ENCODE measurements around the gene RRP15.

The RRP15 gene

DNA sequence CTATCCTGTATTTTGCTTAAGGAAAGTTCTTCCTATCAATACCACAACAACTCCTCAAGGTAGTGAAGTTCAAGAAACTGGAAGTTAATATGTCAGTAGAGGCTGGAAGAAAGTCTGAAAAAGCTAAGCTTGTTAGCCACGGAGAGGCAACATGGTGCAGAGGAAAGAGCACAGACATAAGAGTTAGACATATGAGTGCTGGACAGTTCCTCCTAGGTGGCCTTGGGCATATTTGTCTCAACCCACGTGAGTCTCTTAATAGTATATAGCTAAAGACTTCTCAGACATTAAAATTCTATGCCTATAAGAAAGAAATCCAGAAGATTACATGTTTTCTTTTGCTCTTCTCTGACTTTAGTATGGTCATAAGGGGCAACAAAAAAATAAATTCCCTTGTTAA, 22.8 kb upstream of the RRP15 start:
- Histone ChIP-seq H3K4me3 (ENCODE audit: low read depth, low read length) (no peak overlapping the region), H3K36me3 (replicated peaks) (no peaks in the 10 kb centered on the region), H3K27me3 (replicated peaks) (no peaks in the 10 kb centered on the region), H3K27ac (no peak overlapping the region)
- TF ChIP-seq, protein P1, sequence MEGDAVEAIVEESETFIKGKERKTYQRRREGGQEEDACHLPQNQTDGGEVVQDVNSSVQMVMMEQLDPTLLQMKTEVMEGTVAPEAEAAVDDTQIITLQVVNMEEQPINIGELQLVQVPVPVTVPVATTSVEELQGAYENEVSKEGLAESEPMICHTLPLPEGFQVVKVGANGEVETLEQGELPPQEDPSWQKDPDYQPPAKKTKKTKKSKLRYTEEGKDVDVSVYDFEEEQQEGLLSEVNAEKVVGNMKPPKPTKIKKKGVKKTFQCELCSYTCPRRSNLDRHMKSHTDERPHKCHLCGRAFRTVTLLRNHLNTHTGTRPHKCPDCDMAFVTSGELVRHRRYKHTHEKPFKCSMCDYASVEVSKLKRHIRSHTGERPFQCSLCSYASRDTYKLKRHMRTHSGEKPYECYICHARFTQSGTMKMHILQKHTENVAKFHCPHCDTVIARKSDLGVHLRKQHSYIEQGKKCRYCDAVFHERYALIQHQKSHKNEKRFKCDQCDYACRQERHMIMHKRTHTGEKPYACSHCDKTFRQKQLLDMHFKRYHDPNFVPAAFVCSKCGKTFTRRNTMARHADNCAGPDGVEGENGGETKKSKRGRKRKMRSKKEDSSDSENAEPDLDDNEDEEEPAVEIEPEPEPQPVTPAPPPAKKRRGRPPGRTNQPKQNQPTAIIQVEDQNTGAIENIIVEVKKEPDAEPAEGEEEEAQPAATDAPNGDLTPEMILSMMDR (IDR thresholded peaks at IDR 0.05; ENCODE audit: low read depth, low read length, missing control alignments) = no peak
- in situ Hi-C loops (cut with HindIII; ENCODE audit: low pct_ligation_motif_present, low sequenced_read_pairs) = no loop called here
- no peak for DNase-seq

DNA sequence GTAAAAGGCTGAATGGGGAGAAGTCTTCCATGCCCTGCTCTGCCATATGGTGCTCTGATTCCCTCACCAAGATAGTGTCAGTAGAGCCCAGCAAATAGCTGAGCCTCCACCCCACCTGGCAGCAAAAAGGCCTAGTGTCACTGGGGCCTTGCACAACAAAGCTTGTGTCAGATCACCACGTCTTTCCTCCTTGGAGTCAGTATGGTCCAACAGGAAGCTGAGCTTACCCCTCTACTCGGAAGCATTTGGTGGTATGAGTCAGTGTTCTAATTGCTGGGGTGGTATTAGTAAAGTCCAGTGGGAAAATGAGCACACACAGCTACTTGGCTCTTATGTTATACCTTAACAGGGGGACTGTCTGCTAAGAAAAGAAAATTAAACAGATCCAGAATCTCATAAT, 18.7 kb upstream of the RRP15 start:
- in situ Hi-C loops (cut with HindIII; ENCODE audit: low pct_ligation_motif_present, low sequenced_read_pairs) = no loop called here
- no peak for DNase-seq
- TF ChIP-seq, protein P1 (IDR thresholded peaks at IDR 0.05; ENCODE audit: low read depth, low read length, missing control alignments) = no peak
- no peak overlapping the region for H3K27ac ChIP-seq
- no peaks in the 10 kb centered on the region for H3K36me3 ChIP-seq (replicated peaks)
- H3K27me3 ChIP-seq (replicated peaks) = no peaks in the 10 kb centered on the region
- no peak overlapping the region for H3K4me3 ChIP-seq (ENCODE audit: low read depth, low read length)

DNA sequence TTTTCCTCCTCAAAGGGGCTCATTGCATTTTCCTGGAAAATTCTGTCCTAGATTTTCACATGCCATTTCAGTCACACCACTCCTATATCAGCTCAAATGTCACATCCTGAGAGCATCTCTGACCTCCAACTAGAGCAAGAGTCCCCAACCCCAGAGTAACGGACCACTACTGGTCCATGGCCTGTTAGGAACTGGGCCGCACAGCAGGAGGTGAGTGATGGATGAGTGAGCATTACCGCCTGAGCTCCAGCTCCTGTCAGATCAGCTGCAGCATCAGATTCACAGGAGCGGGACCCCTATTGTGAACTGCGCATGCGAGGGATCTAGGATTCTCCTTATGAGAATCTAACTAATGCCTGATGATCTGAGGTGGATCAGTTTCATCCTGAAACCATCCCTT, 12.7 kb upstream of the RRP15 start:
- in situ Hi-C loops (cut with HindIII; ENCODE audit: low pct_ligation_motif_present, low sequenced_read_pairs) = no loop called here
- DNase-seq = no peak
- Histone ChIP-seq H3K4me3 (ENCODE audit: low read depth, low read length) (no peak overlapping the region), H3K27me3 (replicated peaks) (no peaks in the 10 kb centered on the region), H3K36me3 (replicated peaks) (no peaks in the 10 kb centered on the region), H3K27ac (no peak overlapping the region)
- TF ChIP-seq, protein P1 (IDR thresholded peaks at IDR 0.05; ENCODE audit: low read depth, low read length, missing control alignments) = no peak

DNA sequence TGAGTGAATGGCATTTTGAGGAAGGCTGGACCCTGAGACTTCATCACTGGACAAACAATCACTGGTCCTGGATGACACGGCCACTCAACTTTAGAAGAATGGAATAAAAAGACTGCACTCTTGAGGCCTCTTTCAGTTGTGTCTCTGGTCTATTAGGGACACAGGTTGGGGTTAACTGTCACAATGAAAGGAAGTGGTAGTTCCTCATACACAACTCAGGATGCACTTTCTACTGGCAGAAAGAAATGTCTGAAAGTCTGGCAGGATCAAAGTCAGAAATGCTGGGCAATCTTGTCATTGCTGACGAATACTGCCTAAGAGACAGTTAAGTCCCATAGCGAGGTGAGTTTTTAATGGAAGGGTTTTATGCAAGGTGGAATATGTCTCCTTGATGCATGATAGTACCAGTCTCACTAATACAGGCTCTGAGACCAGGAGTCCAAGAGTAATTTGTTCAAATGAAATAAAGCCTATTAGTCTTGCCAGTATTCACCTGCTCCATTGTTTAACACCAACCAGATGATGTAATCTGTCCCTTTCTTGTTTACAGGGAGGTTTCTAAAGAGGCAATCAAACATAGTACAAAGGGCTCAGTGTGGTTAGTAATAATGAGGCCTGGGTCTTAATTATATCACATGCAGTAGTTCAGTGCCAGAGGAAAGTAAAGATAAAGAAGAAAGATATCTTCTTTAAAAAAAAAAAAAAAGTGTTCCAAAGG, 11.2 kb upstream of the RRP15 start:
- DNase-seq = no peak
- Histone ChIP-seq H3K27ac (no peak overlapping the region), H3K27me3 (replicated peaks) (no peaks in the 10 kb centered on the region), H3K4me3 (ENCODE audit: low read depth, low read length) (no peak overlapping the region), H3K36me3 (replicated peaks) (no peaks in the 10 kb centered on the region)
- TF ChIP-seq, protein P1 (IDR thresholded peaks at IDR 0.05; ENCODE audit: low read depth, low read length, missing control alignments) = no peak
- in situ Hi-C loops (cut with HindIII; ENCODE audit: low pct_ligation_motif_present, low sequenced_read_pairs) = no loop called here

DNA sequence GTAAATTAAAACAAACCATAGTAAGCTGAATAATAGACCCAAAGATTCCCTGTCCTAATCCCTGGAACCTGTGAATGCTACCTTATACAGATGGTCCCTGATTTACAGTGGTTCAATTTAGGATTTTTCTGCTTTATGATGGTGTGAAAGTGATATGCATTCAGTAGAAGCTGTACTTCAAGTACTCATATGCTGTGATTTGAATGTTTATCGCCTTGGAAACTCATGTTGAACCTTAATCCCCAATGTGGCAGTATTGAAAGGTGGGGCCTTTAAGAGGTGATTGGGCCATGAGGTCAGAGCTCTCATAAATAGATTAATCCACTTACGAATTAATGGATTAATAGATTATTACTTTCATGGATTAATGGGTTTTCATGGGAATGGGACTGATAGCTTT, 10.6 kb upstream of the RRP15 start:
- no peak overlapping the region for H3K4me3 ChIP-seq (ENCODE audit: low read depth, low read length)
- TF ChIP-seq, protein P1 (IDR thresholded peaks at IDR 0.05; ENCODE audit: low read depth, low read length, missing control alignments) = no peak
- in situ Hi-C loops (cut with HindIII; ENCODE audit: low pct_ligation_motif_present, low sequenced_read_pairs) = no loop called here
- H3K36me3 ChIP-seq (replicated peaks) = no peaks in the 10 kb centered on the region
- no peaks in the 10 kb centered on the region for H3K27me3 ChIP-seq (replicated peaks)
- no peak for DNase-seq
- no peak overlapping the region for H3K27ac ChIP-seq

DNA sequence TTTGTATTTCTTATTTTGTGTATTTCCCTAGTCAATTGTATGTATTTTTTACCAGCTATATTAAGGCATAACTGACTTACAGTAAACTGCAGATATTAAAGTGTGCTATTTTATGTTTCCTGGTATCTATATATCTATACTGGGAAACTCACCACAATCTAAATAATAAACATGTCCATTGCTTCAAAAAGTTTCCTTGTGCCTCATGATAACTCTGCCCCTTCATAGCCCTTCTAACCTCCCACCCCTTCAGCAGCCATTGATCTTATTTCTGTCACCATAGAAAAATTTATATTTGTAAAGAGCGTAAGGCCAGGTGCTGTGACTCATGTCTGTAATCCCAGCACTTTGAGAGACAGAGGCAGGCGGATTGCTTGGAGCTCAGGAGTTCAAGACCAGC, 9.3 kb upstream of the RRP15 start:
- H3K36me3 ChIP-seq (replicated peaks) = no peaks in the 10 kb centered on the region
- no peaks in the 10 kb centered on the region for H3K27me3 ChIP-seq (replicated peaks)
- H3K4me3 ChIP-seq (ENCODE audit: low read depth, low read length) = no peak overlapping the region
- in situ Hi-C loops (cut with HindIII; ENCODE audit: low pct_ligation_motif_present, low sequenced_read_pairs) = no loop called here
- no peak overlapping the region for H3K27ac ChIP-seq
- no peak for DNase-seq
- TF ChIP-seq, protein P1 (IDR thresholded peaks at IDR 0.05; ENCODE audit: low read depth, low read length, missing control alignments) = no peak
